ENCODE results near the gene ARHGAP12.

Gene ARHGAP12

GRCh38 chr10:31947144-31947926 is 18.7 kb upstream of the ARHGAP12 start:
- ATAC-seq: no peak

GRCh38 chr10:31945392-31945791 is 16.8 kb upstream of the ARHGAP12 start:
- ATAC-seq: no peak

GRCh38 chr10:31944071-31944433 is 15.4 kb upstream of the ARHGAP12 start:
- ATAC-seq: no peak

GRCh38 chr10:31942892-31943291 is 14.3 kb upstream of the ARHGAP12 start:
- no peak for ATAC-seq

- ATAC-seq: no peak
Measured at GRCh38 chr10:31942435-31942834, 13.8 kb upstream of the ARHGAP12 start.

GRCh38 chr10:31940839-31941653 is 12.4 kb upstream of the ARHGAP12 start:
- peak; percentile 48 to 53 for ATAC-seq

GRCh38 chr10:31939797-31940708 is 11.4 kb upstream of the ARHGAP12 start:
- ATAC-seq: no peak

- no peak for ATAC-seq
Measured at GRCh38 chr10:31937371-31937770, 8.7 kb upstream of the ARHGAP12 start.

GRCh38 chr10:31936933-31937332 is 8.3 kb upstream of the ARHGAP12 start:
- no peak for ATAC-seq

GRCh38 chr10:31936086-31936485 is 7.5 kb upstream of the ARHGAP12 start:
- ATAC-seq: no peak

GRCh38 chr10:31935678-31936077 is 7.0 kb upstream of the ARHGAP12 start:
- ATAC-seq: no peak

GRCh38 chr10:31932838-31933237 is 4.2 kb upstream of the ARHGAP12 start:
- ATAC-seq: no peak

GRCh38 chr10:31930856-31931255 is 2.2 kb upstream of the ARHGAP12 start:
- no peak for ATAC-seq

- ATAC-seq: no peak
Measured at GRCh38 chr10:31930023-31930751, 1.6 kb upstream of the ARHGAP12 start.

- ATAC-seq: no peak
Measured at GRCh38 chr10:31929261-31930022, 811 bp upstream of the ARHGAP12 start.

- peak; percentile 34 to 37 for ATAC-seq
Measured at GRCh38 chr10:31927884-31928548, 615 bp downstream of the ARHGAP12 start.

- ATAC-seq: no peak
Measured at GRCh38 chr10:31927565-31927883, 1.1 kb downstream of the ARHGAP12 start.

- ATAC-seq: peak in 1 of 2 donors; percentile 12
Measured at GRCh38 chr10:31926765-31927564, 1.7 kb downstream of the ARHGAP12 start.

GRCh38 chr10:31926160-31926559 is 2.5 kb downstream of the ARHGAP12 start:
- no peak for ATAC-seq

GRCh38 chr10:31924833-31925232 is 3.8 kb downstream of the ARHGAP12 start:
- ATAC-seq: peak in 1 of 2 donors; percentile 6
